ENCODE measurements around the gene AXIN1.

The AXIN1 gene

GRCh38 chr16:296276-296675 lies 56.2 kb downstream of the AXIN1 start:
- no peak for DNase-seq

- no peak for DNase-seq
Measured at GRCh38 chr16:293043-293775, 59.3 kb downstream of the AXIN1 start.

- no peak for DNase-seq
Measured at GRCh38 chr16:291539-291938, 61.0 kb downstream of the AXIN1 start.

- DNase-seq, result no peak
Measured at GRCh38 chr16:290681-291405, 61.7 kb downstream of the AXIN1 start.

GRCh38 chr16:290015-290680 lies 62.4 kb downstream of the AXIN1 start:
- no peak for DNase-seq

GRCh38 chr16:289395-289997 lies 63.0 kb downstream of the AXIN1 start:
- no peak for DNase-seq

- DNase-seq, result no peak
Measured at GRCh38 chr16:287981-288920, 64.3 kb downstream of the AXIN1 start.

- DNase-seq, result no peak
Measured at GRCh38 chr16:287298-287811, 65.2 kb downstream of the AXIN1 start.

- DNase-seq, result no peak
Measured at GRCh38 chr16:286491-287297, 65.8 kb downstream of the AXIN1 start.

GRCh38 chr16:285146-286055 lies 67.1 kb downstream of the AXIN1 start:
- no peak for DNase-seq

- no peak for DNase-seq
Measured at GRCh38 chr16:284204-285120, 68.1 kb downstream of the AXIN1 start.

- DNase-seq, result no peak
Measured at GRCh38 chr16:283033-283805, 69.3 kb downstream of the AXIN1 start, which contains the start of gene PDIA2. PDIA2 (plus strand) TSS chr16:283164; CDS start chr16:283170, 6 bp downstream.

GRCh38 chr16:282491-282890 lies 70.0 kb downstream of the AXIN1 start:
- DNase-seq, result no peak

GRCh38 chr16:281660-282255 lies 70.8 kb downstream of the AXIN1 start:
- DNase-seq, result no peak

GRCh38 chr16:280991-281659 lies 71.4 kb downstream of the AXIN1 start:
- DNase-seq, result no peak

- no peak for DNase-seq
Measured at GRCh38 chr16:280552-280951, 72.0 kb downstream of the AXIN1 start, which contains the start of gene ARHGDIG. ARHGDIG (plus strand) TSS chr16:280591; CDS start chr16:280681, 90 bp downstream.

- DNase-seq, result no peak
Measured at GRCh38 chr16:280005-280460, 72.5 kb downstream of the AXIN1 start.

Measured in CD4-positive, alpha-beta T cell treated with Interleukin-12 subunit alpha and Interleukin-12 subunit beta, for 1 hour (primary cell).